Right lobe of liver (tissue), 4 donors: Measurements from ENCODE around the gene SULT1A2.
"Not testable (repeated sequence)": the region's sequence is repeated elsewhere in the genome, so short reads cannot be mapped to it uniquely, and the experiment has no call there.

Experiments used
- POLR2A ChIP-seq: fragments of 450-650 bp; IDR thresholded peaks from one replicate; pipeline ENCODE4 v1.6.1; 2017; ENCODE audit warnings: antibody characterized with exemption, mild to moderate bottlenecking
- TF ChIP-seq, protein P1 (sequence below), 4 donors: fragments of 200-600 bp in 3 of 4; fragments of 450-650 bp in 1 of 4; IDR thresholded peaks; one replicate each; pipeline versions ENCODE4 v1.5.1 to v1.8.0; 2016 to 2022; ENCODE audit warnings: antibody characterized with exemption in 4 of 4, mild to moderate bottlenecking in 2 of 4
- donor health status: DM: no; HTN: no; CAD: no.
- donor health status: DM: no; HTN: no; CAD: no.
- donor health status: DM: no; HTN: yes; CAD: no.

DNA sequence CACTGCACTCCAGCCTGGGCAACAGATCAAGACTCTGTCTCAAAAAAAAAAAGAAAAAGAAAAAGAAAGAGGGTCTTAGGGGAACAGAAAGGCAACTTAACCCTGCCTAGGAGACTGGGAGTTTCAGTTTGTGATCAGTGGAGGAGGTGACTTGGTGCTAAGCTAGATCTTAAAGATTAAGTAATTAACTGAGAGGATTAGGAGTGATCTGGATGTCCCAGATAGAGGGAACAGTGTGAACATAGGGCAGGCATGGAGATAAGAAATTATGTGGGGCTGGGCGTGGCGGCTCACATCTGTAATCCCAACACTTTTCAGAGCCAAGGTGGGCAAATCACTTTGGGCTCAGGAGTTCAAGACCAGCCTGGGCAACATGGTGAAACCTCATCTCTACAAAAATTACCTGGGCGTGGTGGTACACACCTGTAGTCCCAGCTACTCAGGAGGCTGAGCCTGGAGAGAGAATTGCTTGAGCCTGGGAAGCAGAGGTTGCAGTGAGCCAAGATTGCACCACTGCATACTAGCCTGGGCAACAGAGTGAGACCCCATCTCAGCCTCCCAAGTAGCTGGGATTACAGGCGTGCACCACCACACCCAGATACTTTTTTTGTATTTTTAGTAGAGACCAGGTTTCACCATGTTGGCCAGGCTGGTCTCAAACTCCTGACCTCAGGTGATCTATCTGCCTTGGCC, 30.5 kb downstream of the SULT1A2 start:
- TF ChIP-seq, protein P1, sequence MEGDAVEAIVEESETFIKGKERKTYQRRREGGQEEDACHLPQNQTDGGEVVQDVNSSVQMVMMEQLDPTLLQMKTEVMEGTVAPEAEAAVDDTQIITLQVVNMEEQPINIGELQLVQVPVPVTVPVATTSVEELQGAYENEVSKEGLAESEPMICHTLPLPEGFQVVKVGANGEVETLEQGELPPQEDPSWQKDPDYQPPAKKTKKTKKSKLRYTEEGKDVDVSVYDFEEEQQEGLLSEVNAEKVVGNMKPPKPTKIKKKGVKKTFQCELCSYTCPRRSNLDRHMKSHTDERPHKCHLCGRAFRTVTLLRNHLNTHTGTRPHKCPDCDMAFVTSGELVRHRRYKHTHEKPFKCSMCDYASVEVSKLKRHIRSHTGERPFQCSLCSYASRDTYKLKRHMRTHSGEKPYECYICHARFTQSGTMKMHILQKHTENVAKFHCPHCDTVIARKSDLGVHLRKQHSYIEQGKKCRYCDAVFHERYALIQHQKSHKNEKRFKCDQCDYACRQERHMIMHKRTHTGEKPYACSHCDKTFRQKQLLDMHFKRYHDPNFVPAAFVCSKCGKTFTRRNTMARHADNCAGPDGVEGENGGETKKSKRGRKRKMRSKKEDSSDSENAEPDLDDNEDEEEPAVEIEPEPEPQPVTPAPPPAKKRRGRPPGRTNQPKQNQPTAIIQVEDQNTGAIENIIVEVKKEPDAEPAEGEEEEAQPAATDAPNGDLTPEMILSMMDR (IDR thresholded peaks at IDR 0.05) = not testable (repeated sequence)
- not testable (repeated sequence) for TF ChIP-seq POLR2A
